ENCODE results near the gene EDEM2. TPM values are rescaled to one million over a fixed set of nuclear protein-coding genes. Genes with fewer than 3 reads are reported as not detected.

The EDEM2 gene, protein sequence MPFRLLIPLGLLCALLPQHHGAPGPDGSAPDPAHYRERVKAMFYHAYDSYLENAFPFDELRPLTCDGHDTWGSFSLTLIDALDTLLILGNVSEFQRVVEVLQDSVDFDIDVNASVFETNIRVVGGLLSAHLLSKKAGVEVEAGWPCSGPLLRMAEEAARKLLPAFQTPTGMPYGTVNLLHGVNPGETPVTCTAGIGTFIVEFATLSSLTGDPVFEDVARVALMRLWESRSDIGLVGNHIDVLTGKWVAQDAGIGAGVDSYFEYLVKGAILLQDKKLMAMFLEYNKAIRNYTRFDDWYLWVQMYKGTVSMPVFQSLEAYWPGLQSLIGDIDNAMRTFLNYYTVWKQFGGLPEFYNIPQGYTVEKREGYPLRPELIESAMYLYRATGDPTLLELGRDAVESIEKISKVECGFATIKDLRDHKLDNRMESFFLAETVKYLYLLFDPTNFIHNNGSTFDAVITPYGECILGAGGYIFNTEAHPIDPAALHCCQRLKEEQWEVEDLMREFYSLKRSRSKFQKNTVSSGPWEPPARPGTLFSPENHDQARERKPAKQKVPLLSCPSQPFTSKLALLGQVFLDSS
- 46.9 to 50.2 TPM (median 48.8 TPM) in 5 replicates for total RNA-seq (2022; extraction: Qiagen RNA extraction)

GRCh38 chr20:35146920-35147574 is at the start of gene EDEM2:
Gene EDEM2 (minus strand): TSS chr20:35147336. CDS start chr20:35147258, 78 bp downstream.

GRCh38 chr20:35171753-35172433 is 24.8 kb upstream of the EDEM2 start, which contains the start of gene PROCR:
Gene PROCR (plus strand): TSS chr20:35172072. CDS start chr20:35172155, 83 bp downstream.

GRCh38 chr20:35092524-35093266 is 54.4 kb downstream of the EDEM2 start, which contains the start of gene TRPC4AP:
Gene TRPC4AP (minus strand): TSS chr20:35092807. CDS start chr20:35092781, 26 bp downstream.

Other genes starting within 250 kb of the EDEM2 start
- 54.0 to 58.9 TPM (median 57.7 TPM) in 5 replicates for gene GSS, start 191.5 kb downstream of the EDEM2 start, total RNA-seq (2022; extraction: Qiagen RNA extraction)
- gene MYH7B, start 191.5 kb downstream of the EDEM2 start, total RNA-seq (2022; extraction: Qiagen RNA extraction) = 0.03 to 0.15 TPM (median 0.14 TPM) in 4 of 5 replicates, not detected in the other
- 53.6 to 61.9 TPM (median 58.9 TPM) in 5 replicates for gene TRPC4AP, start 54.5 kb downstream of the EDEM2 start, total RNA-seq (2022; extraction: Qiagen RNA extraction)
- gene PROCR, start 24.7 kb upstream of the EDEM2 start, total RNA-seq (2022; extraction: Qiagen RNA extraction) = 91.7 to 135 TPM (median 131 TPM) in 5 replicates
- gene MMP24, start 79.4 kb upstream of the EDEM2 start, total RNA-seq (2022; extraction: Qiagen RNA extraction) = 16.9 to 23.3 TPM (median 20.2 TPM) in 5 replicates
- 50.9 to 90.1 TPM (median 79.7 TPM) in 5 replicates for gene MMP24OS, start 130.8 kb upstream of the EDEM2 start, total RNA-seq (2022; extraction: Qiagen RNA extraction)
- gene EIF6, start 137.4 kb upstream of the EDEM2 start, total RNA-seq (2022; extraction: Qiagen RNA extraction) = 365 to 422 TPM (median 402 TPM) in 5 replicates
- 0.04 to 0.10 TPM (median 0.06 TPM) in 4 of 5 replicates, not detected in the other for gene FAM83C, start 145.1 kb upstream of the EDEM2 start, total RNA-seq (2022; extraction: Qiagen RNA extraction)

Measured in A549 treated with CORT108297 at 1 μM for 4 hours (cell line).